NK-92 treated with Interleukin-12 subunit alpha and Interleukin-12 subunit beta, amount 100 ng/mL, for 24 hours (cell line): ENCODE data around the gene TRIM74.
"Not testable (repeated sequence)": the region's sequence is repeated elsewhere in the genome, so short reads cannot be mapped to it uniquely, and the experiment has no call there.

Experiments
- DNase-seq: peaks from one replicate; lab custom pipeline; 2025; lab: John Stamatoyannopoulos, UW

The TRIM74 gene

GRCh38 chr7:72968980-72969516 is at the start of gene TRIM74:
Gene TRIM74 (minus strand): TSS chr7:72969466. CDS start chr7:72966157, 3,309 bp downstream.
- DNase-seq: not testable (repeated sequence)

GRCh38 chr7:73006491-73006890 is 37.2 kb upstream of the TRIM74 start:
- DNase-seq: not testable (repeated sequence)

- DNase-seq: not testable (repeated sequence)
Measured at GRCh38 chr7:73005693-73006447, 36.6 kb upstream of the TRIM74 start.

- not testable (repeated sequence) for DNase-seq
Measured at GRCh38 chr7:73005356-73005692, 36.1 kb upstream of the TRIM74 start.

- not testable (repeated sequence) for DNase-seq
Measured at GRCh38 chr7:72997887-72998468, 28.7 kb upstream of the TRIM74 start.

GRCh38 chr7:72997447-72997846 is 28.2 kb upstream of the TRIM74 start:
- DNase-seq: not testable (repeated sequence)

GRCh38 chr7:72995484-72995883 is 26.2 kb upstream of the TRIM74 start:
- not testable (repeated sequence) for DNase-seq

GRCh38 chr7:72990146-72990913 is 21.1 kb upstream of the TRIM74 start:
- DNase-seq: not testable (repeated sequence)

- not testable (repeated sequence) for DNase-seq
Measured at GRCh38 chr7:72982084-72982483, 12.8 kb upstream of the TRIM74 start.

GRCh38 chr7:72980382-72980781 is 11.1 kb upstream of the TRIM74 start:
- not testable (repeated sequence) for DNase-seq

GRCh38 chr7:72976434-72976833 is 7.2 kb upstream of the TRIM74 start:
- not testable (repeated sequence) for DNase-seq

- DNase-seq: not testable (repeated sequence)
Measured at GRCh38 chr7:72975656-72976286, 6.5 kb upstream of the TRIM74 start.

- not testable (repeated sequence) for DNase-seq
Measured at GRCh38 chr7:72974781-72975180, 5.5 kb upstream of the TRIM74 start.

GRCh38 chr7:72971505-72971904 is 2.2 kb upstream of the TRIM74 start:
- not testable (repeated sequence) for DNase-seq

GRCh38 chr7:72969688-72970087 is 422 bp upstream of the TRIM74 start:
- not testable (repeated sequence) for DNase-seq

GRCh38 chr7:72966892-72967291 is 2.4 kb downstream of the TRIM74 start:
- DNase-seq: not testable (repeated sequence)

- not testable (repeated sequence) for DNase-seq
Measured at GRCh38 chr7:72965186-72965975, 3.9 kb downstream of the TRIM74 start.

GRCh38 chr7:72963056-72963455 is 6.2 kb downstream of the TRIM74 start:
- not testable (repeated sequence) for DNase-seq

- DNase-seq: not testable (repeated sequence)
Measured at GRCh38 chr7:72961346-72961650, 8.0 kb downstream of the TRIM74 start.

- not testable (repeated sequence) for DNase-seq
Measured at GRCh38 chr7:72960626-72961345, 8.5 kb downstream of the TRIM74 start.

GRCh38 chr7:72960029-72960428 is 9.2 kb downstream of the TRIM74 start:
- DNase-seq: not testable (repeated sequence)
